Muscle layer of colon (tissue), 2 donors: ENCODE data around the gene LLGL2.
"Not testable (repeated sequence)": the region's sequence is repeated elsewhere in the genome, so short reads cannot be mapped to it uniquely, and the experiment has no call there.

ENCODE experiments used
- H3K27ac ChIP-seq: one replicate; pipeline ENCODE4 v1.7.0; 2013; ENCODE audit warnings: low read depth, mild to moderate bottlenecking, low read length, moderate library complexity
- H3K27me3 ChIP-seq, 2 donors: one replicate each; pipeline ENCODE4 v1.7.0; 2013; ENCODE audit warnings: low read length in 2 of 2, mild to moderate bottlenecking in 2 of 2; ENCODE audit not compliant: insufficient read depth in 2 of 2, control insufficient read depth in 1 of 2
- H3K36me3 ChIP-seq: one replicate; pipeline ENCODE4 v1.7.0; 2013; ENCODE audit warnings: mild to moderate bottlenecking, low read length; ENCODE audit not compliant: insufficient read depth
- H3K4me1 ChIP-seq: one replicate; pipeline ENCODE4 v1.7.0; 2013; ENCODE audit warnings: mild to moderate bottlenecking, low read length; ENCODE audit not compliant: insufficient read depth
- H3K4me3 ChIP-seq, 2 donors: one replicate each; pipeline ENCODE4 v1.7.0; 2013; ENCODE audit warnings: low read length in 2 of 2, low read depth in 1 of 2, mild to moderate bottlenecking in 1 of 2, moderate library complexity in 1 of 2
- H3K9ac ChIP-seq: one replicate; pipeline ENCODE4 v1.7.0; 2013; ENCODE audit warnings: low read length
- H3K9me3 ChIP-seq: one replicate; pipeline ENCODE4 v1.7.0; 2013; ENCODE audit warnings: mild to moderate bottlenecking, low read length
- donor health status: abdominal sarcoma.
- donor health status: Adenocarcinoma of cecum.

The LLGL2 gene

DNA sequence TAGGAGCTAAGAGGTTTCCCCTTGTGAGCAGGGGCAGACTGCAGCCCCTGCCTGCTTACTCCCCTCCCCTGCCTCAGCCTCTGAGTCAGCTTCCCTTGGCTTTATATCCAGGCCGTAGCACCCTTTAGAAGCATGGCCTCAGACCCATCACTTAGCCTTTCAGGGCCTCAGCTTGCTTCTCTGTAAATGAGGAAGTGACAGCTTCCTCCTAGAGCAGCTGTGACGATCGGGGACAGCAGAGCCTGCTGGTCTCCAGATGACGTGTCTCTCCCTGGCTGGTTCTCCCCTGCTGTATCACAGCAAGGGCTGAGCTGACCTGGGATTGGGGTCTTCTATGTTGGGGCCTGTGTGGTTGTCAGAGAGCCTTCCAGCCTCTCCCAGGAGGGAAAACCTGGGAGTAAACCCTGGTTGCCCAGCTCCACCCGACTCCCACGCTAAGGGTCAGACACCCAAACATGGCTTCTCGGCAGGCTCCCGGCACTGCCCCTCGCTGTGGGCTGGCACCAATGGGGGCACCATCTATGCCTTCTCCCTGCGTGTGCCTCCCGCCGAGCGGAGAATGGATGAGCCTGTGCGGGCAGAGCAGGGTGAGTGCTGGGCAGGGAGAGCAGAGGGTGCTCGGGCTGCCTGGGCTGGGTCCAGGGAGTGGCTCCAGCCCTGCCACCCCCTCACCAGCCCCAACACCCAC, 45.8 kb downstream of the LLGL2 start:
- H3K27me3 ChIP-seq = no peaks in the 10 kb centered on the region
- H3K27ac ChIP-seq = no peak overlapping the region
- H3K4me1 ChIP-seq = no peaks in the 10 kb centered on the region
- no peaks in the 10 kb centered on the region for H3K9me3 ChIP-seq
- H3K36me3 ChIP-seq = no peaks in the 10 kb centered on the region
- no peak overlapping the region for H3K4me3 ChIP-seq
- no peak overlapping the region for H3K9ac ChIP-seq

DNA sequence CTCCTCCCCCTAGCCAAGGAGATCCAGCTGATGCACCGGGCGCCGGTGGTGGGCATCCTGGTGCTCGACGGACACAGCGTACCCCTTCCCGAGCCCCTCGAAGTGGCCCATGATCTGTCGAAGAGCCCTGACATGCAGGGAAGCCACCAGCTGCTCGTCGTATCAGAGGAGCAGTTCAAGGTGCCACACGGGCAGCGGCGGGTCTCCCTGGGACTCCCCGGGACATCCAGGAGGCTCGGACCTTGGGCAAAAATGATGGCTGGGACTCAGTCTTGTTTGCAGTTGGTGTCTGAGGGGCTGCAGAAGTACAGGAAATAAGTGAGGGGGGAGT, 46.4 kb downstream of the LLGL2 start:
- H3K27ac ChIP-seq = no peak overlapping the region
- no peaks in the 10 kb centered on the region for H3K27me3 ChIP-seq
- no peaks in the 10 kb centered on the region for H3K9me3 ChIP-seq
- no peaks in the 10 kb centered on the region for H3K36me3 ChIP-seq
- no peak overlapping the region for H3K4me3 ChIP-seq
- no peak overlapping the region for H3K9ac ChIP-seq
- H3K4me1 ChIP-seq = no peaks in the 10 kb centered on the region

DNA sequence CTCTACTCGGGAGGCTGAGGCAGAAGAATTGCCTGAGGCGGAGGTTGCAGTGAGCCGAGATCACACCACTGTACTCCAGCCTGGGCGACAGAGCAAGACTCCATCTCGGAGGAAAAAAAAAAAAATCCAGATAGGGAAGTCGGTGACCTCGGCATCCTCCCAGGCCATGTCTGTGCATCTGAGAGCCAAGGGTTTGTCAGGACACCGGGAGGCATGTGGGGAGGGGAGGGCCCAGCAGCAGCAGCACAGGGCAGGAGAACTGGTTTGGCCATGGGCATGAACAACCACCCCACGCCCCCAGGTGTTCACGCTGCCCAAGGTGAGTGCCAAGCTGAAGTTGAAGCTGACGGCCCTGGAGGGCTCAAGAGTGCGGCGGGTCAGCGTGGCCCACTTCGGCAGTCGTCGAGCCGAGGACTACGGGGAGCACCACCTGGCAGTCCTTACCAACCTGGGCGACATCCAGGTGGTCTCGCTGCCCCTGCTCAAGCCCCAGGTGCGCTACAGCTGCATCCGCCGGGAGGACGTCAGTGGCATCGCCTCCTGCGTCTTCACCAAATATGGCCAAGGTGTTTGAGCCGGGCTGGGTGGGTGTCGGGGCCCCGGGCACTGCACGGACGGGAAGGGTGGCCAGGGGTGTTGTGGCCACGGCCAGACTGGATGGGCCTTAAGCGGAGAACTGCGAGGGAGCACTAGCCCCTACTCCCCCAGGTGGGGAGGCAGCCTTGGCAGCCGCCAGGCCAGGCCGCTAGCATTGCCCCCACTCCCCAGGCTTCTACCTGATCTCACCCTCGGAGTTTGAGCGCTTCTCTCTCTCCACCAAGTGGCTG, 47.4 kb downstream of the LLGL2 start:
- no peaks in the 10 kb centered on the region for H3K36me3 ChIP-seq
- no peak overlapping the region for H3K9ac ChIP-seq
- no peaks in the 10 kb centered on the region for H3K27me3 ChIP-seq
- no peak overlapping the region for H3K27ac ChIP-seq
- H3K4me1 ChIP-seq = no peaks in the 10 kb centered on the region
- no peaks in the 10 kb centered on the region for H3K9me3 ChIP-seq
- no peak overlapping the region for H3K4me3 ChIP-seq

DNA sequence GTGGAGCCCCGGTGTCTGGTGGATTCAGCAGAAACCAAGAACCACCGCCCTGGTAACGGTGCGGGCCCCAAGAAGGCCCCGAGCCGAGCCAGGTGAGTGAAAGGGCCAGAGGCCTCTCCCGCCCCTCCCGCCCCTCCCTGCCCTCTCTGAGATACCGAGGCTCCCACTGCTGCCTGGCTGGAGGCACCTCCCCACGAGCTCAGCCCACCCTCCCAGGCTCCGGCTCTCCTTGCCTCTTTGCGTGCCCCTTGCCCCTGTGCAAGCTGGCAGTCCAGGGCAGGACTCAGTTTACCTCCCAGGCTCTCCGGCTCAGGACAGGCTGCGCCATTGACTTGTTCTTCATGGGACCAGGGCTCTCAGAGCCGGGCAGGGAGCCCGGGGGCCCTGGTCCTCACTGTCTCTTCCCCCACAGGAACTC, 48.1 kb downstream of the LLGL2 start:
- H3K4me3 ChIP-seq = no peak overlapping the region
- H3K27ac ChIP-seq = no peak overlapping the region

DNA sequence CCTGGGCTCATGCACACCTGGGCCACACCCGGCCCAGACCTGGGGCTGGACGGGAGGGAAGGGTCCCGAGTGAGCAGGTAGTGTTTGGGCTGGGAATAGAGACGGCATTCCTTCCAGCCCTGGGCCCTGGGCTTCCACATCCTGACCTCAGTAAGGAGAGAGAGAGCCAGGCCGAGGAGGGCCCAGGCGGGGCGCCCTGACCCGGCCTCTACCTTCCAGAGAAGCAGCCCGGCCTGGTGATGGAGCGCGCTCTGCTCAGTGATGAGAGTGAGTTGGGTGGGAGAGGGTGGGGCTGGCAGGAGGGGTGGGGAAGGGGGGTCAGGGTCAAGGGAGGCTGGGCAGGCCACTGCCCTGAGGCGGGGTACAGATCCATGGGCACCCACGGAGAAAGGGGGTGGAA, 48.5 kb downstream of the LLGL2 start:
- H3K36me3 ChIP-seq = no peaks in the 10 kb centered on the region

More for the DNA sequence above, 48.1 kb downstream of the LLGL2 start:
- H3K27me3 ChIP-seq = no peaks in the 10 kb centered on the region
- no peak overlapping the region for H3K9ac ChIP-seq
- H3K9me3 ChIP-seq = no peaks in the 10 kb centered on the region
- no peaks in the 10 kb centered on the region for H3K36me3 ChIP-seq
- H3K4me1 ChIP-seq = no peaks in the 10 kb centered on the region

GRCh38 chr17:75574404-75575036, 49.0 kb downstream of the LLGL2 start:
- Histone ChIP-seq H3K4me3 (no peak overlapping the region), H3K9ac (no peak overlapping the region), H3K9me3 (no peaks in the 10 kb centered on the region), H3K27me3 (no peaks in the 10 kb centered on the region), H3K36me3 (no peaks in the 10 kb centered on the region), H3K27ac (no peak overlapping the region), H3K4me1 (no peaks in the 10 kb centered on the region)

More for the DNA sequence above, 48.5 kb downstream of the LLGL2 start:
- no peak overlapping the region for H3K27ac ChIP-seq
- H3K9ac ChIP-seq = no peak overlapping the region
- H3K9me3 ChIP-seq = no peaks in the 10 kb centered on the region
- H3K4me3 ChIP-seq = no peak overlapping the region
- no peaks in the 10 kb centered on the region for H3K27me3 ChIP-seq
- no peaks in the 10 kb centered on the region for H3K4me1 ChIP-seq

DNA sequence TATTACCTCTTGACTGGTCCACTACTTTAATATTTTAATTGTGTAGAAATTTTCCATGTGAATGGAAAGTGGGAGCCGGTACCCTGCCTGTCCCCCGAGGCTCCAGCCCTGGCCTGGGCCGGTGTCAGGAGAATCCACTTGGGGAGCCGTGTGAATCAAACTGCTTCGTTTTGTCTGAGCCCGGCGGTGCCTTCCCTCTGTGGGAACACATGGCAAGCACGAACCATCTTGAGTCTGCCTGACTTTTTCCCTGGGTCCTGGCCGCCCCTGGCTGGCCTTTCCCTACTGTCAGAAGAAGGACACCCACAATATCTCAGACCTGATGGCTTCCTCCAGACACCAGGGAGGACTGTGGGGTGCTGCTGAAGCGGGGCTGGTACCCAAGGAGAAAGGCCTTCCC, 49.7 kb downstream of the LLGL2 start:
- no peak overlapping the region for H3K4me3 ChIP-seq
- no peak overlapping the region for H3K9ac ChIP-seq
- no peak overlapping the region for H3K27ac ChIP-seq
- H3K4me1 ChIP-seq = no peaks in the 10 kb centered on the region
- no peaks in the 10 kb centered on the region for H3K9me3 ChIP-seq
- H3K27me3 ChIP-seq = no peaks in the 10 kb centered on the region
- no peaks in the 10 kb centered on the region for H3K36me3 ChIP-seq

DNA sequence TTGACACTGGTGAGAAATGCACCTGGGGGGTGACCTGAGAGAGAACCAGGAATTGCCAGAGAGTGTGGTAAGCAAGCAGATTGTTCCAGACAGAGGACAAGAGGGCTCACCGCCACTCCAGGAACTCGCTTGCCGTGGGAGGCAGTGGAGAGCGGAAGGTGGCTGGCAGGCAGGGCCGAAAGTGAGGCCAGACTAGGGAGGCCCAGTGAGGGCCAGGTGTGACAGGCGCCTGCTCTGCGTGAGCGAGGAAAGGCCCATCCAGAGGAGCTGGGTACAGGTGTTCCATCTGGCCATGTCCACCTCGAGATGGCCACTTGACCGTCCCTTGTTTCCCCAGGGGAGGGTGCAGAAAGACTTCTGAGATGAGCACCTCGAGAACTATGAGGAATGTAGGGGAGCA, 50.2 kb downstream of the LLGL2 start:
- Histone ChIP-seq H3K9ac (no peak overlapping the region), H3K4me1 (no peaks in the 10 kb centered on the region), H3K27me3 (no peaks in the 10 kb centered on the region), H3K27ac (no peak overlapping the region), H3K4me3 (no peak overlapping the region), H3K9me3 (no peaks in the 10 kb centered on the region), H3K36me3 (no peaks in the 10 kb centered on the region)

GRCh38 chr17:75576661-75577060, 51.2 kb downstream of the LLGL2 start:
- Histone ChIP-seq H3K9ac (no peak overlapping the region), H3K36me3 (no peaks in the 10 kb centered on the region), H3K27me3 (no peaks in the 10 kb centered on the region), H3K4me3 (no peak overlapping the region), H3K4me1 (no peaks in the 10 kb centered on the region), H3K27ac (no peak overlapping the region), H3K9me3 (no peaks in the 10 kb centered on the region)

DNA sequence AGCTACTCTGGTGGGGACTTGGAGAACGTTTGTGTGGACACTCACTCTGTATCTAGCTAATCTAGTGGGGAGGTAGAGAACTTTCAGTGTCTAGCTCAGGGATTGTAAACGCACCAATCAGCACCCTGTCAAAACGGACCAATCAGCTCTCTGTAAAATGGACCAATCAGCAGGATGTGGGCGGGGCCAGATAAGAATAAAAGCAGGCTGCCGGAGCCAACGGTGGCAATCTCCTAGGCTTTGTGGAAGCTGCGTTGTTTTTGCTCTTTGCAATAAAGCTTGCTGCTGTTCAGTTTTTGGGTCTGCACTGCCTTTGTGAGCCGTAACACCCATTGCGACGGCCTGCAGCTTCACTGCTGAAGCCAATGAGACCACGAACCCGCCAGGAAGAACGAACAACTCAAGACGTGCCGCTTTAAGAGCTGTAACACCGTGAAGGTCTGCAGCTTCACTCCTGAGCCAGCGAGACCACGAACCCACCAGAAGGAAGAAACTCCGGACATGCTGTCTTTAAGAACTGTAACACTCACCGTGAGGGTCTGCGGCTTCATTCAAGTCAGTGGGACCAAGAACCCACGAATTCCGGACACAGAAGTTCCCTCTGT, 55.7 kb downstream of the LLGL2 start:
- not testable (repeated sequence) for H3K4me3 ChIP-seq, H3K36me3 ChIP-seq, H3K27me3 ChIP-seq, H3K9ac ChIP-seq, H3K9me3 ChIP-seq, H3K27ac ChIP-seq, H3K4me1 ChIP-seq

DNA sequence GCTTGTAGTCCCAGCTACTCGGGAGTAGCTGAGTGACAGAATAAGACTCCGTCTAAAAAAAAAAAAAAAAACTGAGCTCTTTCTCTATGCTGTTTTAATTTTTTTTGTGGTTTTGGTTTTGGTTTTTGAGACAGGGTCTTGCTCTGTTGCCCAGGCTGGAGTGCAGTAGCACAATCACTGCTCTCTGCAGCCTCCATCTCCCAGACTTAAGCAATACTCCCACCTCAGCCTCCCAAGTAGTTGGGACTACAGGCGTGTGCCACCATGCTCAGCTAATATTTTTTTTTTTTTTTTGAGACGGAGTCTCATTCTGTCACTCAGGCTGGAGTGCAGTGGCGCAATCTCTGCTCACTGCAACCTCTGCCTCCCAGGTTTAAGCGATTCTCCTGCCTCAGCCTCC, 57.7 kb downstream of the LLGL2 start:
- not testable (repeated sequence) for H3K27ac ChIP-seq, H3K36me3 ChIP-seq, H3K4me3 ChIP-seq, H3K4me1 ChIP-seq, H3K9ac ChIP-seq, H3K27me3 ChIP-seq, H3K9me3 ChIP-seq
